HepG2 (cell line): ENCODE measurements around the gene NDUFS6. TPM values are rescaled to one million over a fixed set of nuclear protein-coding genes. Genes with fewer than 3 reads are reported as not detected.

Experiments used
- ATAC-seq: fragments of 200-7000 bp; cut with Tn5 transposase; 3 replicates; pipeline ENCODE4 v1.9.1; 2020; ENCODE audit warnings: mild to moderate bottlenecking, moderate library complexity
- BruUV-seq: library from RNA; stranded (reverse); fragments of 400-500 nt; replicated peaks from 2 replicates; lab custom pipeline; 2021; lab: Mats Ljungman, UMichigan
- CTCF ChIA-PET: fragments of 300-600 bp; formaldehyde crosslinking; extraction: SDS; loops from one replicate; lab custom pipeline; 2021; ENCODE audit warnings: low total read pairs, inconsistent platforms, low intra/inter-chr PET ratio; lab: Yijun Ruan, JAX
- POLR2A ChIA-PET: fragments of 350-600 bp; sonication (Branson Sonifier 250); formaldehyde crosslinking; loops from one replicate; lab custom pipeline; 2020; ENCODE audit warnings: antibody characterized with exemption, inconsistent platforms; lab: Yijun Ruan, JAX
- DNase-seq: peaks from one replicate; pipeline ENCODE4 v3.0.0-alpha.2; 2015; ENCODE audit warnings: low spot score
- FAIRE-seq: peaks from 3 replicates; lab custom pipeline; 2011; peaks lifted over from hg19 to GRCh38; lab: Jason Lieb, UNC
- H2AFZ ChIP-seq: one replicate; pipeline ENCODE4 v1.6.1; 2011; ENCODE audit warnings: low read length, inconsistent platforms
- H3K27ac ChIP-seq: fragments of 300-600 bp; 3 replicates; pipeline ENCODE4 v1.8.0; 2011; ENCODE audit warnings: mixed run types, mild to moderate bottlenecking, mixed read lengths, low read length, inconsistent platforms; ENCODE audit not compliant: insufficient read depth; ENCODE audit errors: extremely low read length
- H3K27me3 ChIP-seq, 2 experiments: fragments of 200-600 bp in 1 of 2; 2 replicates in 1 of 2; 3 replicates in 1 of 2; pipeline versions ENCODE4 v1.6.0 to v1.8.0; 2011; ENCODE audit warnings: low read length in 2 of 2, mild to moderate bottlenecking in 2 of 2, moderate library complexity in 2 of 2, inconsistent platforms in 1 of 2; ENCODE audit not compliant: insufficient read depth in 2 of 2, control insufficient read depth in 1 of 2
- H3K36me3 ChIP-seq, 2 experiments: fragments of 200-600 bp in 1 of 2; replicated peaks in 1 of 2; 2 replicates in 1 of 2; 3 replicates in 1 of 2; pipeline versions ENCODE4 v1.5.1 to v1.8.0; 2011; ENCODE audit warnings: low read length in 2 of 2, inconsistent platforms in 1 of 2; ENCODE audit not compliant: insufficient read depth in 2 of 2, control insufficient read depth in 1 of 2
- H3K4me1 ChIP-seq: 2 replicates; pipeline ENCODE4 v1.5.1; 2012; ENCODE audit warnings: low read length, inconsistent platforms; ENCODE audit not compliant: insufficient read depth
- H3K4me2 ChIP-seq: 2 replicates; pipeline ENCODE4 v1.6.0; 2011; ENCODE audit warnings: low read depth, low read length, inconsistent platforms
- H3K4me3 ChIP-seq, 3 experiments: fragments of 200-600 bp in 1 of 3; sonication (generic), shearing (Covaris generic) in 1 of 3; replicated peaks in 1 of 3; 2 replicates each; pipeline ENCODE4 v1.5.1; 2011 to 2016; ENCODE audit warnings: low read length in 3 of 3, inconsistent platforms in 2 of 3, low read depth in 2 of 3, mild to moderate bottlenecking in 2 of 3, control low read depth in 1 of 3, mixed read lengths in 1 of 3; ENCODE audit not compliant: insufficient read depth in 1 of 3
- H3K79me2 ChIP-seq: one replicate; pipeline ENCODE4 v1.6.1; 2011; ENCODE audit warnings: low read length, inconsistent platforms; ENCODE audit not compliant: insufficient read depth
- H3K9ac ChIP-seq: 2 replicates; pipeline ENCODE4 v1.6.0; 2011; ENCODE audit warnings: mild to moderate bottlenecking, low read depth, low read length, inconsistent platforms; ENCODE audit not compliant: insufficient read depth
- H3K9me3 ChIP-seq: 2 replicates; pipeline ENCODE4 v1.5.1; 2012; ENCODE audit warnings: mild to moderate bottlenecking, low read length
- H4K20me1 ChIP-seq: 2 replicates; pipeline ENCODE4 v1.6.0; 2011; ENCODE audit warnings: inconsistent platforms, mild to moderate bottlenecking, low read length, moderate library complexity; ENCODE audit not compliant: insufficient read depth
- MAZ ChIP-seq, 2 experiments: sonication (generic) in 1 of 2; formaldehyde crosslinking in 1 of 2; IDR thresholded peaks; 2 replicates each; pipeline versions ENCODE4 v1.5.0 to v1.6.1; 2012 to 2020; ENCODE audit warnings: low read depth in 2 of 2, mild to moderate bottlenecking in 2 of 2, borderline replicate concordance in 1 of 2, improper control_type of control experiment in 1 of 2, low read length in 1 of 2, missing genetic modification reagents in 1 of 2, moderate library complexity in 1 of 2
- SRSF1 ChIP-seq: fragments of 200-400 bp; formaldehyde crosslinking; optimal IDR thresholded peaks from 2 replicates; pipeline ENCODE3; 2017; ENCODE audit warnings: mild to moderate bottlenecking, low read depth, low read length, moderate library complexity
- ZNF570 ChIP-seq: sonication (generic); formaldehyde crosslinking; IDR thresholded peaks from 2 replicates; pipeline ENCODE4 v1.4.0; 2020; ENCODE audit warnings: mild to moderate bottlenecking, missing genetic modification reagents, borderline replicate concordance
- WGBS: methylation state at CpG from one replicate; pipeline ENCODE4 v1.1.6; 2017; ENCODE audit warnings: low lambda C conversion rate; 5-methylcytosine and 5-hydroxymethylcytosine counted together
- in situ Hi-C: cut with HindIII; loops from 2 replicates; pipeline ENCODE4 v1.10.0; 2017; ENCODE audit warnings: low pct_unique_long_range_greater_than_20kb; ENCODE audit not compliant: extremely low pct_ligation_motif_present
- intact Hi-C: fragments of 100-400 bp; cut with micrococcal nuclease; formaldehyde crosslinking; loops from one replicate; pipeline ENCODE4 v1.10.0; 2022; ENCODE audit not compliant: unreplicated experiment
- polyA plus RNA-seq, 8 experiments: library from polyadenylated mRNA; depleted of rRNA in 3 of 8; stranded (reverse) in 7 of 8; unstranded in 1 of 8; fragments of >200 nt; fragmentation: Illumina TruSeq in 4 of 8; extraction: Trizol in 4 of 8; gene quantifications; 2 replicates each; pipeline versions ENCODE4 v1.2.1 to v1.2.3, GENCODE V29; 2011 to 2016; ENCODE audit warnings: low read depth in 4 of 8, missing spikeins in 1 of 8, mixed read lengths in 1 of 8; ENCODE audit not compliant: insufficient read depth in 1 of 8
- total RNA-seq, 5 experiments: library from RNA; depleted of rRNA; stranded (reverse); fragments of >200 nt; fragmentation: Illumina TruSeq; extraction: Trizol; gene quantifications; 2 replicates each; pipeline ENCODE4 v1.2.3, GENCODE V29; 2016; ENCODE audit warnings: low read depth in 1 of 5
- TF ChIP-seq, protein P1 (sequence below): fragments of 450-650 bp; IDR thresholded peaks from 2 replicates; pipeline ENCODE4 v1.6.1; 2017; ENCODE audit warnings: mild to moderate bottlenecking
- TF ChIP-seq, protein P2 (sequence below): sonication (generic); formaldehyde crosslinking; conservative IDR thresholded peaks from 2 replicates; pipeline ENCODE4 v1.4.0; 2020; ENCODE audit warnings: missing genetic modification reagents

The NDUFS6 gene
- total and polyA plus RNA-seq, 2 of the 13 experiments (the other 11 are each of a cell fraction or from before 2014, with no cell fraction given), result 23.7 to 50.4 TPM

DNA sequence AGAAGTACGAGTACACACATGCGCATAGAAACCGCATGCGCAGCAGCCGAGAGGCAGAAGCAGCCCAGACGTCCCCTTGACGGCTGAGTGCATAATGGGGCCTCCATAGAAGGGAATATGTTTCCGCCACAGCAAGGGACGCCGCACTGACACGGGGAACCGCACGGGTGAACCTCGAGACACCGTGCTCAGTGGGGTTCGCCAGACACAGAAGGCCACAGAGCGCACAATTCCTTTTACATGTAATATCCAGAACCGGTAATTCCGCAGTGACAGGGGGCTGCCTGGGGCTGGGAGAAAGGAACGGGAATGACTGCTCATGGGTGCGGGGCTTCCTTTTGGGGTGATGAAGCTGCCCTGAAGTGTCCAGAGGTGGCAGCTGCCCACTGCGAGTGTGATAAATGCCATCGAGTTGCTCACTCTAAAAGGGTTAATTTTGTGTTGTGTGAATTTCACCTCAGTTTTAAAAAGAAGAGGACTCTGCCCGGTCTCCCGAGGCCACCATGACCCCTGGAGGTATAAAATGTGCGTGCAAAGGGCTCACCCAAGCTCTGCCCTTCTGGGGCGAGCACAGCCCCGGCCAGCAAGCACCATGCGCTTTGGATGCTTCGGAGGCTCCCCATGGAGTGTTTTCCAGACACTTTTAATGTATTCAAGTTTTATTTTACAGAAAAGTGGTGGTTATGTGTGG is 31.3 kb upstream of the NDUFS6 start:
- H3K27me3 ChIP-seq, result peaks cover 2 to 54% of the 10 kb centered on the region in 2 experiments
- 67% methylated on average over 29 of the region's 30 CpGs for WGBS
- ChIA-PET POLR2A (no interaction called here), CTCF (no interaction called here)
- no peaks in the 10 kb centered on the region for H4K20me1 ChIP-seq
- H3K79me2 ChIP-seq, result no peaks in the 10 kb centered on the region
- no peak overlapping the region for H3K4me3 ChIP-seq
- ATAC-seq, result 0 out of 3 replicates have a peak, but pooled peaks have one; percentile 32
- no peak overlapping the region for H3K27ac ChIP-seq
- H3K9ac ChIP-seq, result no peak overlapping the region
- H2AFZ ChIP-seq, result no peak overlapping the region
- H3K36me3 ChIP-seq, result no peaks in the 10 kb centered on the region
- no peaks in the 10 kb centered on the region for H3K9me3 ChIP-seq
- BruUV-seq, result no TSS peak
- H3K4me1 ChIP-seq, result no peaks in the 10 kb centered on the region
- H3K4me2 ChIP-seq, result no peak overlapping the region
- no peak for FAIRE-seq
- in situ Hi-C loops, result loop anchor here (10.0 kb wide), 1 partner anchor 245 kb away; no protein-coding TSS in a partner anchor
- intact Hi-C loops, result no loop called here
- TF ChIP-seq MAZ (IDR thresholded peaks at IDR 0.05; ENCODE audit: borderline replicate concordance, low read depth, low read length) (no peak), MAZ (CRISPR knock-in tag; IDR thresholded peaks at IDR 0.05; ENCODE audit: low read depth) (no peak), ZNF570 (CRISPR knock-in tag) (no peak), SRSF1 (no peak)
- TF ChIP-seq, protein P1, sequence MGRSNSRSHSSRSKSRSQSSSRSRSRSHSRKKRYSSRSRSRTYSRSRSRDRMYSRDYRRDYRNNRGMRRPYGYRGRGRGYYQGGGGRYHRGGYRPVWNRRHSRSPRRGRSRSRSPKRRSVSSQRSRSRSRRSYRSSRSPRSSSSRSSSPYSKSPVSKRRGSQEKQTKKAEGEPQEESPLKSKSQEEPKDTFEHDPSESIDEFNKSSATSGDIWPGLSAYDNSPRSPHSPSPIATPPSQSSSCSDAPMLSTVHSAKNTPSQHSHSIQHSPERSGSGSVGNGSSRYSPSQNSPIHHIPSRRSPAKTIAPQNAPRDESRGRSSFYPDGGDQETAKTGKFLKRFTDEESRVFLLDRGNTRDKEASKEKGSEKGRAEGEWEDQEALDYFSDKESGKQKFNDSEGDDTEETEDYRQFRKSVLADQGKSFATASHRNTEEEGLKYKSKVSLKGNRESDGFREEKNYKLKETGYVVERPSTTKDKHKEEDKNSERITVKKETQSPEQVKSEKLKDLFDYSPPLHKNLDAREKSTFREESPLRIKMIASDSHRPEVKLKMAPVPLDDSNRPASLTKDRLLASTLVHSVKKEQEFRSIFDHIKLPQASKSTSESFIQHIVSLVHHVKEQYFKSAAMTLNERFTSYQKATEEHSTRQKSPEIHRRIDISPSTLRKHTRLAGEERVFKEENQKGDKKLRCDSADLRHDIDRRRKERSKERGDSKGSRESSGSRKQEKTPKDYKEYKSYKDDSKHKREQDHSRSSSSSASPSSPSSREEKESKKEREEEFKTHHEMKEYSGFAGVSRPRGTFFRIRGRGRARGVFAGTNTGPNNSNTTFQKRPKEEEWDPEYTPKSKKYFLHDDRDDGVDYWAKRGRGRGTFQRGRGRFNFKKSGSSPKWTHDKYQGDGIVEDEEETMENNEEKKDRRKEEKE, result no peak
- TF ChIP-seq, protein P2, sequence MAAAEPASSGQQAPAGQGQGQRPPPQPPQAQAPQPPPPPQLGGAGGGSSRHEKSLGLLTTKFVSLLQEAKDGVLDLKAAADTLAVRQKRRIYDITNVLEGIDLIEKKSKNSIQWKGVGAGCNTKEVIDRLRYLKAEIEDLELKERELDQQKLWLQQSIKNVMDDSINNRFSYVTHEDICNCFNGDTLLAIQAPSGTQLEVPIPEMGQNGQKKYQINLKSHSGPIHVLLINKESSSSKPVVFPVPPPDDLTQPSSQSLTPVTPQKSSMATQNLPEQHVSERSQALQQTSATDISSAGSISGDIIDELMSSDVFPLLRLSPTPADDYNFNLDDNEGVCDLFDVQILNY (CRISPR knock-in tag), result no peak
- no peak for DNase-seq
